ENCODE results near the gene CNOT2. TPM values are rescaled to one million over a fixed set of nuclear protein-coding genes. Genes with fewer than 3 reads are reported as not detected.

Gene CNOT2
- total RNA-seq, 2 experiments from 2014 or later, result 121 to 123 TPM

GRCh38 chr12:70334742-70335141 is 91.5 kb downstream of the CNOT2 start:
- DNase-seq (ENCODE audit: low spot score), result no peak
- H3K9me2 ChIP-seq (ENCODE audit: insufficient read depth, low read length), result no peaks in the 10 kb centered on the region
- no peaks in the 10 kb centered on the region for H3K9me3 ChIP-seq (ENCODE audit: low read length)
- H3K79me2 ChIP-seq (ENCODE audit: insufficient read depth, low read depth, low read length), result no peaks in the 10 kb centered on the region
- no peak overlapping the region for H3K27ac ChIP-seq (ENCODE audit: low read depth, low read length, poor library complexity, severe bottlenecking)
- no peak overlapping the region for H2AFZ ChIP-seq (ENCODE audit: low read length)
- no peaks in the 10 kb centered on the region for H3K4me1 ChIP-seq (ENCODE audit: insufficient read depth, low read length, poor library complexity, severe bottlenecking)
- no peak for TF ChIP-seq CTCF (conservative IDR thresholded peaks at IDR 0.05; ENCODE audit: low read length)
- TF ChIP-seq EZH2phosphoT487 (IDR thresholded peaks at IDR 0.05; ENCODE audit: borderline replicate concordance, low read depth, low read length), result no peak
- H4K20me1 ChIP-seq (ENCODE audit: insufficient read depth, low read length), result no peaks in the 10 kb centered on the region
- CTCF ChIA-PET (ENCODE audit: unreplicated experiment), result no interaction called here
- H3K36me3 ChIP-seq (ENCODE audit: insufficient read depth, low read length), result peaks cover 81% of the 10 kb centered on the region
- H3K4me3 ChIP-seq (ENCODE audit: low read depth, low read length, poor library complexity, severe bottlenecking), result no peak overlapping the region
- POLR2A ChIA-PET, result interaction anchor here (0.6 to 1.7 kb wide), 5 partner anchors 18 to 51 kb away, joined by 3 to 5 read pairs (median 4); no protein-coding TSS in a partner anchor
- intact Hi-C loops (cut with micrococcal nuclease; ENCODE audit: unreplicated experiment), result no loop called here
- BruUV-seq (replicated peaks), result no TSS peak
- H3K4me2 ChIP-seq (ENCODE audit: low read length), result no peak overlapping the region

GRCh38 chr12:70338531-70338930 is 95.3 kb downstream of the CNOT2 start:
- Histone ChIP-seq H3K9me3 (ENCODE audit: low read length) (no peaks in the 10 kb centered on the region), H3K4me3 (ENCODE audit: low read depth, low read length, poor library complexity, severe bottlenecking) (no peak overlapping the region), H3K27ac (ENCODE audit: low read depth, low read length, poor library complexity, severe bottlenecking) (no peak overlapping the region), H3K36me3 (ENCODE audit: insufficient read depth, low read length) (peaks cover 89% of the 10 kb centered on the region), H2AFZ (ENCODE audit: low read length) (no peak overlapping the region), H3K79me2 (ENCODE audit: insufficient read depth, low read depth, low read length) (no peaks in the 10 kb centered on the region), H4K20me1 (ENCODE audit: insufficient read depth, low read length) (no peaks in the 10 kb centered on the region), H3K9me2 (ENCODE audit: insufficient read depth, low read length) (no peaks in the 10 kb centered on the region), H3K4me2 (ENCODE audit: low read length) (no peak overlapping the region), H3K4me1 (ENCODE audit: insufficient read depth, low read length, poor library complexity, severe bottlenecking) (no peaks in the 10 kb centered on the region)
- no peak for DNase-seq (ENCODE audit: low spot score)
- intact Hi-C loops (cut with micrococcal nuclease; ENCODE audit: unreplicated experiment), result no loop called here
- TF ChIP-seq EZH2phosphoT487 (IDR thresholded peaks at IDR 0.05; ENCODE audit: borderline replicate concordance, low read depth, low read length) (no peak), CTCF (conservative IDR thresholded peaks at IDR 0.05; ENCODE audit: low read length) (no peak)
- ChIA-PET CTCF (ENCODE audit: unreplicated experiment) (no interaction called here), POLR2A (interaction anchor here (0.6 to 2.1 kb wide), 6 partner anchors 10 to 31 kb away, joined by 3 to 7 read pairs (median 4); no protein-coding TSS in a partner anchor)
- no TSS peak for BruUV-seq (replicated peaks)

- Histone ChIP-seq H4K20me1 (ENCODE audit: insufficient read depth, low read length) (no peaks in the 10 kb centered on the region), H3K79me2 (ENCODE audit: insufficient read depth, low read depth, low read length) (no peaks in the 10 kb centered on the region), H3K4me3 (ENCODE audit: low read depth, low read length, poor library complexity, severe bottlenecking) (no peak overlapping the region), H2AFZ (ENCODE audit: low read length) (no peak overlapping the region), H3K9me3 (ENCODE audit: low read length) (no peaks in the 10 kb centered on the region), H3K9me2 (ENCODE audit: insufficient read depth, low read length) (no peaks in the 10 kb centered on the region), H3K4me1 (ENCODE audit: insufficient read depth, low read length, poor library complexity, severe bottlenecking) (no peaks in the 10 kb centered on the region), H3K36me3 (ENCODE audit: insufficient read depth, low read length) (peaks cover 64% of the 10 kb centered on the region), H3K4me2 (ENCODE audit: low read length) (no peak overlapping the region), H3K27ac (ENCODE audit: low read depth, low read length, poor library complexity, severe bottlenecking) (no peak overlapping the region)
- TF ChIP-seq EZH2phosphoT487 (IDR thresholded peaks at IDR 0.05; ENCODE audit: borderline replicate concordance, low read depth, low read length) (no peak), CTCF (conservative IDR thresholded peaks at IDR 0.05; ENCODE audit: low read length) (no peak)
- intact Hi-C loops (cut with micrococcal nuclease; ENCODE audit: unreplicated experiment), result no loop called here
- ChIA-PET POLR2A (no interaction called here), CTCF (ENCODE audit: unreplicated experiment) (no interaction called here)
- no TSS peak for BruUV-seq (replicated peaks)
- no peak for DNase-seq (ENCODE audit: low spot score)
Measured at GRCh38 chr12:70351076-70351475, 107.8 kb downstream of the CNOT2 start.

Measured in OCI-LY7 (cell line).